Stimulated activated CD4-positive, alpha-beta T cell treated with anti-CD3 and anti-CD28 coated beads, Interleukin-1b, Interleukin-23, amount 100 ng/mL, for 4 hours (primary cell): ENCODE results near the gene ELOA.
"Not testable (repeated sequence)": the region's sequence is repeated elsewhere in the genome, so short reads cannot be mapped to it uniquely, and the experiment has no call there.

Source experiments
- DNase-seq, 2 donors: peaks; one replicate each; pipeline ENCODE4 v3.0.0-alpha.2; 2020; ENCODE audit warnings: low read depth in 2 of 2

Gene ELOA

DNA sequence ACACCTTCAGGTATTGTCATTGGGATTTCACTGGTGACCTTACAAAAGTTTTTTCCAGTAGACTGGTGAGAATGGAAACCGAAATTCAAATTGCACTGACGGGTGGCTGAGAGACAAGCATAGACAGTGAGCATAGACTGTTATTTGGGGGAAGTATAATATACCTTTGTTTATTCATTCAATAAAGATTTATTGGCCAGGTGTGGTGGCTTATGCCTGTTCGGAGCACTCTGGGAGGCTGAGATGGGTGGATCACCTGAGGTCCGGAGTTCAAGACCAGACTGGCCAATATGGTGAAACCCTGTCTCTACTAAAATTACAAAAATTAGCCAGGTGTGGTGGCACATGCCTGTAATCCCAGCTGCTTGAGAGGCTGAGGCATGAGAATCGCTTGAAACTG, 10.0 kb upstream of the ELOA start:
- DNase-seq = not testable (repeated sequence)

DNA sequence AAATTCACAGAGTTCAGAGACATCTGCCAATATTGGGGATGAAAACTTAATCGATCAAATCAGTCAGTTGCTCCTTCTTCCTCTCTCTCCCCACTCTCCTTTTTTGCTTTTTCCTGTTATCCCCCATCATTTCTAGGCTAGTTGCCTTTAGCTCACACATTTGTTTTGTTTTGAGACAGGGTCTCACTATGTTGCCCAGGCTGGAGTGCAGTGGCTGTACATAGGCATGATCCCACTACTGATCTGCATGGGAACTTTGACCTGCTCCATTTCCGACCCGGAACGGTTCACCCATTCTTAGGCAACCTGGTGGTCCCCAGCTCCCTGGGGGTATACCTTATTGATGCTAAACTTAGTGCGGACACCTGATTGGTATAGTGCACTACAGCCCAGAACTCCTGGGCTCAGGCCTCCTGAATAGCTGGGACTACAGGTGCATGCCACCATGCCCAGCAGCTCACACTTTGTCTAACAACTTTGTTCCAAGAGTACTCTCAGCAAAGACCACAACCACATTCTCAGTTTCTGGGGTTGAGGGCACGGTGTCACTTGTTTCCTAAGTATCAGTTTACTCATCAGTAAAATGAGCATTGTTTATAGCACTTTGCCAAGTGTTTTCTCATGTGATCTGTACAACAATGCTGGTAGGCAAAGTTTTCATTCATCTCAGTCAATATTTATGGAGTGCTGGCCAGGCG, 6.7 kb upstream of the ELOA start:
- DNase-seq = no peak

DNA sequence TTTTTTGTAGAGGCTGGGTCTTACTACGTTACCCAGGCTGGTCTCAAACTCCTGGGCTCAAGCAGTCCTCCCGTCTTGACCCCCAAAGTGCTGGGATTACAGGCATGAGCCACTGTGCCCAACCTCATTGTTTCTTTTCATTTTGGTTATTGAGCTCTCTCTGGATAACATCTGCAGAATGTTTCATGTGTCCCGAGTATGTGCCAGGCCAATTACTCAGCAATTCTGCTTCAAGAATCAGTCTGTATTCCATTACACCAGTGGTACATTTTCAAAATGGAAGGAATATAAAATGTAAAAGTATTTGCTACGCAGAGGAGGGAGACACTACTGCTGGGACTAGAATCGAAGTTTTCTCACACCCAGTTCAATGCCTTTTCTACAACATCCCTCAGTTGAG, 1.7 kb upstream of the ELOA start:
- DNase-seq = no peak

GRCh38 chr1:23742670-23743286, 493 bp upstream of the ELOA start:
- DNase-seq = no peak

DNA sequence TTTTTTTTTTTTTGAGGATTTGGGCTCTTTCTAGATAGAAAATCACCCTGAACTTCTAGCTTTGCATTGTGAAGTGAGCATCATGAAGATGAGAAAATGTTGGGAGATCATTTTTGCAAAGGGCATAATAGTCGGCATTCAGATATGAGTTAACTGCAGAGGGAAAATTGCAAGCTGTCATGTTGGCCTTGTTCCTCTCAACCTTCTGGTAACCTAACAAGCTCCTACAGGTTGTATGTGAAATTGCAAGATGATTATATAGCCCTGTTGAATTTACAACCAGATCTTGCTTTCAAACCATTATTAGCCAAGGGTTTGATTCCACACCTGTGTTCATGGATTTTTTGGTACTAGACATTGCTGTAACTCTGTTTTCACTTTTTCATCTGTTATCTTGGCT, 2.2 kb downstream of the ELOA start:
- DNase-seq = no peak

GRCh38 chr1:23748016-23748415, 4.7 kb downstream of the ELOA start:
- DNase-seq = no peak

DNA sequence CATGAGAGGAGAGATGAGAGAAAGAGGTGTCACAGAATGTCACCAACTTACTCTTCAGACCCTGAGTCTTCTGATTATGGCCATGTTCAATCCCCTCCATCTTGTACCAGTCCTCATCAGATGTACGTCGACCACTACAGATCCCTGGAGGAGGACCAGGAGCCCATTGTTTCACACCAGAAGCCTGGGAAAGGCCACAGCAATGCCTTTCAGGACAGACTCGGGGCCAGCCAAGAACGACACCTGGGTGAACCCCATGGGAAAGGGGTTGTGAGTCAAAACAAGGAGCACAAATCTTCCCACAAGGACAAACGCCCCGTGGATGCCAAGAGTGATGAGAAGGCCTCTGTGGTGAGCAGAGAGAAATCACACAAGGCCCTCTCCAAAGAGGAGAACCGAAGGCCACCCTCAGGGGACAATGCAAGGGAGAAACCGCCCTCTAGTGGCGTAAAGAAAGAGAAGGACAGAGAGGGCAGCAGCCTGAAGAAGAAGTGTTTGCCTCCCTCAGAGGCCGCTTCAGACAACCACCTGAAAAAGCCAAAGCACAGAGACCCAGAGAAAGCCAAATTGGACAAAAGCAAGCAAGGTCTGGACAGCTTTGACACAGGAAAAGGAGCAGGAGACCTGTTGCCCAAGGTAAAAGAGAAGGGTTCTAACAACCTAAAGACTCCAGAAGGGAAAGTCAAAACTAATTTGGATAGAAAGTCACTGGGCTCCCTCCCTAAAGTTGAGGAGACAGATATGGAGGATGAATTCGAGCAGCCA, 8.0 kb downstream of the ELOA start:
- peak in 1 of 2 donors; percentile 23 for DNase-seq

GRCh38 chr1:23751815-23752200, 8.5 kb downstream of the ELOA start:
- DNase-seq = no peak

DNA sequence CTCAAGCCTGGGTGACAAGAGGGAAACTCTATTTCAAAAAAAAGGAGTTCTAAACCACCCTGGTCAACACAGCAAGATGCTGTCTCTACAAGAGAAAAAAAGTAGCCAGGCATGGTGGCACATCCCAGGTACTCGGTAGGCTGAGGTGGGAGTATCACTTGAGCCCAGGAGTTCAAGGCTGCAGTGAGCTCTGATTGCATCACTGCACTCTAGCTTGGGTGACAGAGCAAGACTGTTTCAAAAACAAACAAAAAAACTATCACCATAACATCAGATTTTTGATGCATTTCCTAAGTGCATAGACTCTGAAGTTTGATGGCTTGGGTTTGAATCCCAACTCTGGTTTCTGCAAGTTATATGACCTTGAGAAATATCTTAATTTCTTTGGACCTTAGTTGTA, 9.6 kb downstream of the ELOA start:
- no peak for DNase-seq

- no peak for DNase-seq
Measured at GRCh38 chr1:23756676-23757075, 13.4 kb downstream of the ELOA start.

- no peak for DNase-seq
Measured at GRCh38 chr1:23757812-23758211, 14.5 kb downstream of the ELOA start.

DNA sequence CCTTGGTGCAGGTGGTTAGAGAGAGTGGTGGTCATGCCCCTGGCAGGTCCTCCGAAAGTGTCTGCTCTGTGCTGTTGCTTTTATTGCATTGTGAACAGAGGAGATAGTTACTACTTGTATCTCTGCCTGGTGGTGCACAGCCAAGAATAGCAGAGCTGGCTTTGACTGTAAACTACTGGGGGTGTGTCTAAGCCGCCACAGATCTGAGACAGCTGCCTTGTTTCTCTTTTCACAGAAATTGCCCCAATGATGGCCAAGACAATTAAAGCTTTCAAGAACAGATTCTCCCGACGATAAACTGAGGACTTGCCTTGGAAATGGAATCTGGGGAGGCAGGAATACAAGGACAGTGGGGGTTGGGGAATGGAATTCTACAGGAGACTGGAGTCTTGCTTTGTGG, 16.0 kb downstream of the ELOA start:
- DNase-seq = no peak

- DNase-seq = no peak
Measured at GRCh38 chr1:23763041-23763577, 19.8 kb downstream of the ELOA start.

DNA sequence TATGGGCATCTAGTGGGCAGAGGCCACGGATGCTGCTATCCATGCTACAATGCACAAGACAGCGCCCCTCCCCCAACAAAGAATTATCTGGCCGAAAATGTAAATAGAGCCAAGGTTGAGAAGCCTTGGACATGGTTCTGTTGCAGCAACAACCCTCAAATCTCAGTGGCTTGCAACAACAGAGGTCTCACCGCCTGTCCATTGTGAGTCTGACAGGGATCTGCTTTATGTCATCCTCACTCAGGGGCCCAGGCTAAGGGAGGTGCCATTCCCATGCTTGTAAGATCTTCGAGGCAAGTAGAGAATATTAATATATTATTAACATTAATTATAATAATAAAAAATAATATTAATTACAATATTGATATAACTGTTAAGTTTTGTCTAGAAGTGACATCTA, 25.5 kb downstream of the ELOA start:
- no peak for DNase-seq

- peak; percentile 80 to 85 for DNase-seq
Measured at GRCh38 chr1:23772049-23772853, 29.0 kb downstream of the ELOA start.

DNA sequence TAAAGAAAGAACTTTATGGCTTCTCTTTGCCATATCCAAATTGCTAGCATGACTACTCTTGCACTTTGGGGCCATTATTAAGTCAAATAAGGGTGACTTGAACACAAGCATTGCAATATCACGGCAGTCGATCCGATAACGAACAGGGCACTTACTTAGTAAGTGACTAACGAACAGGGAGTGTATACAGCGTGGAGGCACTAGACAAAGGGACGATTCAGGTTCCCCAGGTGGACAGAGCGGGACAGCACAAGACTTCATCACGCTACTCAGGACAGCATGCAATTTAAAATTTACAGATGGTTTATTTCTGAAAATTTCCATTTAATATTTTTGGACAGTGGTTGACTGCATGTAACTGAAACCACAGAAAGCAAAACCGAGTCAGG, 29.6 kb downstream of the ELOA start:
- DNase-seq = no peak

DNA sequence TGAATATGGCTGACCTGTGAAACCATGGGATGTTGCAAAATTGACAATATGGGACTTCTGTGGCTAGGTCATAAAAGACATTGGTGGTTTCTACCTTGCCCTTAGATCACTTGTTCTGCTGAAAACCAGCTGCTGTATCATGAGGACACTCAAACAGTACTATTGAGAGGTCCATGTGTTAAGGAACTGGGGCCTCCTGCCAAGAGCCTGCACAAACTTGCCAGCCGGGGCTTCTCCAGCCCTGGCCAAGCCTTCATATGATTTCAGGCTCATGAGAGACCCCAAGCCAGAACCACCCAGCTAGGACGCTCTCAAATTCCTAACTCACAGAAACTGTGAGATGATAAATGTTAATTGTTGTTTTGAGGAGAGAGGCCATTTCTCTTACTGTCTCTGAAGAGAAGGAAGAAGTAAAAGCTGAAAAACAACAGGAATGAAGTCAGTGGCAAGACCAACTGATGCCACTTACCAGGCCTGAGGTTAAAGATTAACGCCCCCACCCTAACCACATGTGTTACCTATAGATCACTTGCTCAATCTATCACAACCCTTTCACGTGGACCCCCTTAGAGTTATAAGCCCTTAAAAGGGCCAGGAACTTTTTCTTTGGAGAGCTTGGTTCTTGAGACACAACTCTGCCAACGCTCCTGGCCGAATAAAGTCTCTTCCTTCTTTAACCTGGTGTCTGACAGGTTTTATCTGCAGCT, 31.1 kb downstream of the ELOA start:
- DNase-seq = no peak

DNA sequence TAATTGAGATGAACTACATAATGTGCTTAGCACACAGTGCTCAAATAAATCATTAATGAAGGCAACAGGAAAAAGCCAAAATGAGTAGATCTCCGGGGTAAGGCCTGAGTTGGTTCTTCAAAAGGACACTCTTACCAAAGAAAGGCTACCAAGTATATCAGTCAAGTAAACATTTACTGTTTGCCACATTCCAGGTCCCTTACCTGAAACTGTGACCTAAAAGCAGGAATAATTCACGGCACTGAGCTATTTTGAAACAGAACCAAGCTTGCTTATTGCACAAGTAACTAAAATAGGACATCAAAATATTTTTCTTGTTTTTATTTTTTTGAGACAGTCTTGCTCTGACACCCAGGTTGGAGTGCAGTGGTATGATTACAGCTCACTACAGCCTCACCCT, 32.9 kb downstream of the ELOA start:
- DNase-seq = no peak

- DNase-seq = peak; percentile 61 to 67
Measured at GRCh38 chr1:23777979-23778814, 34.9 kb downstream of the ELOA start, which contains the start of gene PITHD1. TSS of gene PITHD1 (plus strand) at chr1:23778418. CDS start at chr1:23778516, 98 bp downstream.

GRCh38 chr1:23779826-23780371, 36.6 kb downstream of the ELOA start:
- DNase-seq = no peak
